ENCODE measurements around the gene METTL26.

Gene METTL26

DNA sequence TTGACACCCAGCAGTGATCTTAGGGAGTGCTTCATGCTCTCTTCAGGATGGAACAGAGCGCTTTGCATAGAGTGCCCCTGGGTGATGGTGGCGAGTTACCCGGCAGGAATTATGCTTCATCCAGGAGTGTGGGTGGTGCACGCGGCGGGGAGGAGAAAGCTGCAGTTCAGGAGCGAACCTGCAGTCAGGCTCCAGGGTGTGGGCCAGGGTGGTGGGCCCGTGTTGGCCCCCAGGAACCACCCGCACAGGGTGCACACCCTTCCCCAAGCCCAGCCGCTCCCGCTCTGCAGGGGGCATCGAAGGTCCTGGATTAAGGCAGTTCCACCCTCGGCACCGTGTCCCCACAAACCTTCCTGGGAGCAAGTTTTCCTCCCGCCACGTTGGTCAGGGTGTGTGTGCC, 42.3 kb downstream of the METTL26 start:
- no peak for DNase-seq

DNA sequence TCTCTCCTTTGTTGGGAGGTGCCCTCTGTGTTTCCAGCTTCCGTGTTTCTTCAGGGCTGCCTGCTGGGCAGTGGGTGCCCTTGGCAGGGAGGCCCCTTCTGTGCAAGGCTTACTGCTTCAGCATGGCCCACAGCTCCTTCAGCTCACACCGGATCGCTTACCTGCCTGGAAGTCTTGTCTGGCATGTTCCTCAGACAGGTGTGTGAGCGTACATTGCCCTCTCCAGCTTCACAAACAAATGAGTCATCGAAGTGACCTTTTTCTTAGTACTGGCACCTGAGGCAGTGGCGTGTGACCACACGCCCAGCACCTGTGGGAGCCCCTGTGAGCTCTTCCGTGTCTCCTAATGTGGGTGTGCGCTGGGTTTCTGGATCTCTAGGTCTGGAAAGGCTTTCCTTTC, 42.7 kb downstream of the METTL26 start:
- DNase-seq = no peak

DNA sequence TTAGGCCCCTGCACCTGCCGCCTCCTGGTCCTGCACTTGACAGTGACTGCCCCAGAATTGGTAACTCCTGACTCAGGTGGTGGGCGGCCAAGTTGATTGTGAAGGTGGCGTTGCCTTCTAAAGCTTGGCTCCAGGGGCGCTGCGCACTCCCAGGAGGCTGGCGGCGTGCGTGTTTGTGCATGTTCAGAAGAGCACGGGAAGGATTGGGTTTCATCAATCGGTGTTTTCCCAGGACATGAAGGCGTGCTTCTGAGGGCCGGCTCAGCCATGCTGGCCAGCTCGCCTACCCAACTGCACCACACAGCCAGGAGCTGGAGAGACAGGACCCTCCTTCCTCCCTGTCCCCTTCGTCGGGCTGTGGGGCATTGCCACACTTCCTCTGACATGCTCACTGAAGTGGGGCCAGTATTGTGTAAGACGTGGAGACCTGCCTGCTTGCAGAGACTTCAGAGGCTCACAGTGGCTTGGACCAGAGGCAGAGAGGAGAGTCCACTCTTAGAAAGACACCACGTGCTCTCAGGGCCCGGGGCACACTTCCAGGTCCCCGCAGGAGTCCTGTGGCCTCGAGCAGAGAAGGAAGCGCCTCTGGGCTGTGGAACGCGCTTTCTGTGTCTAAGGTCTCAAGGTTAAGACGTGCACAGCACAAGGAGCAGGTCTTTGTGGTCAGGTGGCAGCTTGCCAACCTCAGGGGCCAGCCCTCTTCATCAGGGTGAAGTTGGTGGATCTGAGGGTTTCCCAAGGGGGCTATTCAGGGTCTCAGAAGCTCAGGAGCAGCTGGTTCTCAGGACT, 43.4 kb downstream of the METTL26 start:
- no peak for DNase-seq

DNA sequence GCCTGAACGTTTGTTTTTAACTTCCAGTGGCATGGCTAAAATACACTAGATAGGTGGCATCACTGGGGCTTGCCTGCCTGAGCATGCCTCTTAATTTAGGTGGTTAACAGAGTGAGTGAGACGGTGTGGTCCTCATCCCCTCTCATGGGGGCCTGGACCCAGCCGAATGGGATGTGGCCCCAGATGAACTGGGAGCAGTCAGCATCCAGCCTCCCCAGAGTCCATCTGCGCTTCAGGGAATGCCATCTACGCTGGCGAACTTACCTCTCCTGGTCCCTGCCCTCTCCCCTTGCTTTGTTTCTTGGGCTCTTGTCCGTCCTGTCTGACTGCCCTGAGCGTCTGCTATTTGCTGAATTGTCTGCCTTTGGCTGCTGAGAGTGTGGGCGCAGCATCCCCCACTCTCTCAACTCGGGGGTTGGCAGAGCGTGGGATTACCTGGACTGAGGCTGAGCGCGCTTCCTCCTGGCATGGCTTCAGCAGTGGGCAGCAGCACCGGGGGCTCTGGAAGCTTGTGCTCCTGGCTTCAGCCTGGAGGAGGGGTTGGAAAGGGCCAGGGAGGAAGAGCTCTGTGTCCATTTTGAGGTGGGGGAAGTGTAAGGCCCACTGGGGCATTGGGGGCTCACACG, 44.1 kb downstream of the METTL26 start:
- DNase-seq = no peak

DNA sequence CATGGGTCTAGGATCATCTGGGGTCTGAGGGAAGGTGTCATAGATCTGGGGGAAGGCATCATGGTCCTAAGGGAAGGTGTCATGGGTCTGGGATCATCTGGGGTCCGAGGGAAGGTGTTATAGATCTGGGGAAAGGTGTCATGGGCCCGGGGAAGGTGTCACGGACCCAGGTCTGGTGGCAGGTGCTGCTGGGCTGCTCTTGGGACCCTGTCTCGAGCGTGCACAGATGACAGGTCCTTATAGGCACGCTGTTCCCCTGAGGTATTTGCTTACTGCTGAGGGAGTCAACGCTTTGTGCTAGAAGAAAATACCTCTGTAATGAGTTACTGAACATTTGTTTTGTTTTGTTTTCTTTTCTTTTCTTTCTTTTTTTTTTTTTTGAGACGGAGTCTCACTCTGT, 44.9 kb downstream of the METTL26 start:
- DNase-seq = no peak

DNA sequence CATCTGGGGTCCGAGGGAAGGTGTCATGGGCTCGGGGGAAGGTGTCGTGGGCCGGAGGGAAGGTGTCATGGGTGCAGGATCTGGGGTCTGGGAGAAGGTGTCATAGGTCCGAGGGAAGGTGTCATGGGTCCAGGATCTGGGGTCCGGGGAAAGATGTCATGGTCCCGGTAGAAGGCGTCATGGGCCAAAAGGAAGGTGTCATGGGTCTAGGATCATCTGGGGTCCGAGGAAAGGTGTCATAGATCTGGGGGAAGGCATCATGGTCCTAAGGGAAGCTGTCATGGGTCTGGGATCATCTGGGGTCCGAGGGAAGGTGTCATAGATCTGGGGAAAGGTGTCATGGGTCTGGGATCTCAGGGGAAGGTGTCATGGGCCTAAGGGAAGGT, 45.3 kb downstream of the METTL26 start:
- DNase-seq = no peak

DNA sequence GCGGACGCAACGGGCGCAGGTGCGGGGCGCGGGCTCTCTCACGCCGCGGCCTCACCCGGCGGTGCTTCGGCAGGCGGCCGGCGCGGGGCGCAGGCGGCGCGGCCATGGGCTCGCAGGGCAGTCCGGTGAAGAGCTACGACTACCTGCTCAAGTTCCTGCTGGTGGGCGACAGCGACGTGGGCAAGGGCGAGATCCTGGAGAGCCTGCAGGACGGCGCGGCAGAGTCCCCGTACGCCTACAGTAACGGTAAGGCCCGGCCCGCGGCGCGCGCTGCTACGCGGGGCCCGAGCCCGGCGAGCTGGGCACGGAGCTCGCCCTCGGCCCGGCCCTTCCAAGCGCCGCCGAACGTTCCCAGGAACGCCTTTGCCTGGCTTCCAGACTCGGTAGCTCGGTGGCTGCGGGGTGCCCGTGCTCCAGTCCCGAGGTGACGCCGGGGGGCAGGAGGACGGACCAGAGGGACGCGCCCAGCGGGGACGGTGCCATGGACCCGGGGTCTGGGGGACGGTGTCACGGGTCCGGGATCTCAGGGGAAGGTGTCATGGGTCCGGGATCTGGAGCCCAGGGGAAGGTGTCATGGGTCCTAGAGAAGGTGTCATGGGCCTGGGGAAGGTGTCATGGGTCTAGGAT, 45.8 kb downstream of the METTL26 start:
- DNase-seq = no peak

DNA sequence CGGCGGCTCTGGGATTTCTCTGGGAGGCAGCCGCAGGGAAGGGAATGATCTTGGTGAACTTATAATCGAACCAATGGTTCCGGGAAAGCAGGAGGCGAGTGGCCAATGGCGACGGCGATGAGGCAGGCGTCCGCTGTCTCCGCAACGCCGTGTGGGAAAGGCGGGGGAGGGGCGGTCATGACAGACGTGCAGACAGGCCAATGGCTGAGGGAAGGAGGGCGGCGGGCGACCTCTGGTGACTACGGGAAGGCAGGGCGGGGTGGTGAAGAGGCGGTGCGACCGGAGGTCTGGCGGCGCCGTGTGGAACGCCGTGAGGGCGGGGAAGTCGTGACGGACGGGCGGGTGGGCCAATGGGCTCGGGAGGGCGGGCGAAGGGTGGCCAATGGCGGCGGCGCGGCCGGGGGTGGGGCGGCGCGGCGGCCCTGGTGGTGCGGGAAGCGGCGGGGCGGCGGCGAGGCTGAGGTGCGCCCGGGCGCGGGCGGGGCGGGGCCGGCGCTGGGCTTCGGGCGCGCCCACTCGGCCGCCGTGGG, 46.4 kb downstream of the METTL26 start, which contains the start of gene RAB40C:
Gene RAB40C (plus strand): TSS at position 409 of the 530 bp plus-strand sequence. CDS start 226 bp downstream, outside the sequence.
- DNase-seq = peak; percentile 99

DNA sequence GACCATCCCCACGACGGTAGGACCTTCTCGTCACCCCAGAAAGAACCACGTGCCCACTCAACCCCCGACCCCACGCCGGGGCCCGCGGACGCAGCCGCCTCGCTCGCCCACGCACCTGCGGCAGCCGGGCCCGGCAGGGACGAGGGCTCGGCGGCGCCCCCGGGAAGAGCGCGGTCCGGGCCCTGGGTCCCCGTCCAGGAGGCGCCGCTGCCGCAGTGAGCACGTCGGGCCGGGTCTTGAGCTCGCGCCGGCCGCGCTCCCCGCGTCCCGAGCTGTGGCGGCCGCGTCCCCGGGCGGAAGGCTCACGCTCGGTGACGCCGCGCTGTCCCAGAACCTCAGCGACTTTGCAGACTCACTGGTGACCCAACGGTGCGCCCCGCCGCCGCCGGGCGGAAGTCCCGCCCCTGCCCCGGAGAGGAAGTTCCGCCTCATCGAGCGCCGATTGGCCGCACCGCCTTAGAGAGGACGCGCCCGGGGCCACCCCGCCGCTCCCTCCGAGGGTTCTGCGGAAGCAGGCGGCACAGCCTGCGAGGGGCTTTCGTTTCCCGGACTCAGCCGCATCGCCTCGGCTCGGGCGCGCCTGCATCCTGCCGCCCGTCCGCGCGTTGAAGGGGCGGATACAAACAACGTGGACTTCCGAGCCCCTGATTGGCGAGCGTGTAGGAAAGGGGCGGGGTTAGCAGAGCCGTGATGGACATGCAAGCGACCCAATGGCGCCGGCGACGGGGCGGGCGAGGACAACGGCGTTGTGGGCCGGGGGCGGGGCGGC, 47.0 kb downstream of the METTL26 start:
- DNase-seq = peak; percentile 98

DNA sequence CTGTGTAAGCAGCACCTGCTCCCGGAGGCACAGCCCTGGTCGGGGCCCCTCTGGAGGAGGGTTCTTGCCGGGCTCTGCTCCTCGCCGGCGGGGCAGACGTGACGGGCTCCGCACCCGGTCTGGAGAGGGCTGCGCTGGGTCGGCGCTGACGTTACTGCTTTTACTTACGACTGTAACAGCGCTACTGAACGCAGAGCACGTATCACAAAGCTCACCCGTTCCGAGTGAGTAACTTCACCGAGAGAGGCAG, 47.5 kb downstream of the METTL26 start:
- peak; percentile 51 for DNase-seq

DNA sequence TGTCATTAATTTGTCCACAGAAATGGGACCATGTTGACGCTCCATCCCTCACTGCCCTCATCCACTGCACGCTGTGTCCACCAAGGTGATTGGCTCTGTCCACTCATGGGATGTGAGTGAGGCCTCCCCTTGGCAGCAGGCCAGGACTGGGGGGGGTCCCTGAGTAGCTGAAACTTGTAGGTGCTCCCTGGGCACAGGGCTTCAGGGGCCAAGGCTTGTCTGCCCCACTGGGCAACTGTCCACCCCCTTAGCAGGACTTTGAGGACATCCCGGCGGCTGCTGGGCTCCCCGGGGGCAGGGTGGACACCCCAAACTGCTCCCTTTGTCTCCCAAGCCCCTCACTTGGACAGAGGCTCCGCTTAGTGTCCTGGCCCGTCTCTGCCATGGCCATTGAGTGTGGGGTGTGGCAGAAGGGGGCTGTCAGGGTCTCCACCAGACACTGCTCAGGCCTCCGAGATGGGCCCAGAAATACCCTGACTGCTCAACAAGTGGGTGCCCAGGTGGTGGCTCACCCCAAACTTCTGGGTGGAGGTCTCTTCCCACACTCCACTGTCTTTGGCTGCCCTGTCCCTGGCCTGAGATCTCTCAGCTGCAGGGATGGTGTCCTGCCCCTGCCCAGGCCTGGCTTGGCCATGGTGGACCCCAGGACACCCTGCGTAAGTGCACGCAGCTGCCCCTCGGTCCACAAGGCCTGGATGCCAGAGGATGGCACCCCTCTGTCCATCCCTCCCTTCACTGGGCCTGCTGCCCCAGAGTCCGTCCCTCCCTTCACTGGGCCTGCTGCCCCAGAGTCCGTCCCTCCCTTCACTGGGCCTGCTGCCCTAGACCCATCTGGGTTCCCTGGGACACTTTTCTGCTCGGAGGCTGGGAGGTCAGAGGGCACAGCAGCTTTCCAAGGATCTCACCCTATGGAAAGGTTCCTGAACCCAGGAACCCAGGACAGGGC, 49.2 kb downstream of the METTL26 start:
- no peak for DNase-seq

DNA sequence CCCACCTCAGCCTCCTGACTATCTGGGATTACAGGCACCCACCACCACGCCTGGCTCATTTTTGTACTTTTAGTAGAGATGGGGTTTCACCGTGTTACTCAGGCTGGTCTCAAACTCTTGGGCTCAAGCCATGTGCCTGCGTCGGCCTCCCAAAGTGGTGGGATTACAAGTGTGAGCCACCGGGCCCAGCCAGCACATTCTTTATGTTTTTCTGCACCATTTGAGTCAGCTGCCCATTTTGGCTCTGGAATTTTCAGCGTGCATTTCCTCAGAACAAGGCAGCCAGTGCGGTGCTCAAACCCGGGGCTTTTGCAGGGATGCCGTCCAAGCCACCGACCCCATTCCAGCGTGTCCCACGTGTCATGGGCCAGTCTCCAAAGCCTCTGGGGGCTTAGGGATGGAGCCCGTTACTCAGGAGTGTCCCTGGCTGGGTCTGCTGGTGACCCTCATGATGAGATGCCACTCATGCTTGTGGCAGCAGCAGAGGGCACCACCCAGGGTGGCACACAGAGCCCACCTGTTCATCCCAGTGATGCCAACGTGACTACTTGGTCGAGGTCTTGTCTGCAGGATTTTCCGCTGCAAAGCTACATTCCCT, 50.0 kb downstream of the METTL26 start:
- no peak for DNase-seq

DNA sequence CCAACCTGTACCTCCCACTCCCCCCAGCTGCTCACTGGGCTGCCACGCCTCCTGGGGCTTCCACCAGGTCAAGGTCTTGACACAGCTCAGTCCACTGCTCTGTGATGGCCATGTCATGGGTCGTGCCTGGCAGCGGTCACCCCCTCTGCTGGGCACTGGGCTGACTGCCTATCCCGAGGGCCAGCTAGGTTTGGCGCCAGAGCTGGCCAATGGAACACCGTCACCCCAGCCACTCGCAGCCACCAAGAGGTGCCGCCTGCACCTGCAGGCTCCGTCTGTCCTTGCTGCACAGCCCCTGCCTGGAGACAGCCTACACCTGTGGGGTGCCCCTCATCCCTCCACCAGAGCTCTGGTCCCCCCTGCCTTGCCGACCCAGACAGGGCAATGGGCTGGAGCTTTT, 50.8 kb downstream of the METTL26 start:
- no peak for DNase-seq
